ENCODE results near the gene ZNF155. TPM values are rescaled to one million over a fixed set of nuclear protein-coding genes. Genes with fewer than 3 reads are reported as not detected.
A peak's percentile ranks its signal among the peaks of the same experiment; 100 is the strongest.

ZNF155 gene
- total RNA-seq, 1 donor from 2014 or later: 1.8 TPM

DNA sequence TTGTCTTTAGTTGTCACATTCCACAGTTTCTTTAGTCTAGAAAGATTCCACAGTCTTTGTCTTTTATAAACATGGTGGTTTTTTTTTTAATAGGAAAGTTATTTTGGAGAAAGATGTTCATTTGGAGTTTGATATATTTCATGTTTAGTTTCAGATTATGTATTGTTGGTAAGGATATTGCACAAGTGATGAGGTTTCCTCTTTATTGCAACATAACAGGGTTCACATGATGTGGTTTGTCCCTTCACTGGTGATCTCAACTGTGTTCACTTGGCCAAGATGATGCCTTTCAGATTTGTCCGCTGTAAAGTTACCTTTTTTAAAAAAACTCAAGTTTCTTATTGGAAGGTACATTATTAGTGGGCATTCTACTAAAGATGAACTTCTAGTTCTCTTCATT, 22.0 kb downstream of the ZNF155 start:
- ATAC-seq: no peak

DNA sequence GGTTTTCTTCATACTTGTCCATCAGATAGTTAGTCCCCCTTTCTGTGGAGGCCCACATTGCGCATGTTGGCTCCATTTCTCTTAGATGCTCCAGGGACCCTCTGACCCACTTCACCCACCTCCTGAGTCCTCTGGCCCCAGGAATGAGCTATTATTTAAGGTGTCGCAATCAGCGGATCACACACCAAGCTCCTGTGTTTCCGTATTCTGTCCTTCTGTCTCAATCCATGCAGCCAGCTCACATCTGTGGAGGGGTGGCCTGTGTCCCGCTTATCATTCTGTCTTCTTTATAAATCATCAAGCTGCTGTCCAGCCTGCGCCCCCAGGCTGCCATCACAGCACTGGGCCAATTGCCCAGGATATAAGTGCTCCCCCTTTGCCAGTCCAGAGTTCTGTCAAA, 23.5 kb downstream of the ZNF155 start:
- no peak for ATAC-seq

DNA sequence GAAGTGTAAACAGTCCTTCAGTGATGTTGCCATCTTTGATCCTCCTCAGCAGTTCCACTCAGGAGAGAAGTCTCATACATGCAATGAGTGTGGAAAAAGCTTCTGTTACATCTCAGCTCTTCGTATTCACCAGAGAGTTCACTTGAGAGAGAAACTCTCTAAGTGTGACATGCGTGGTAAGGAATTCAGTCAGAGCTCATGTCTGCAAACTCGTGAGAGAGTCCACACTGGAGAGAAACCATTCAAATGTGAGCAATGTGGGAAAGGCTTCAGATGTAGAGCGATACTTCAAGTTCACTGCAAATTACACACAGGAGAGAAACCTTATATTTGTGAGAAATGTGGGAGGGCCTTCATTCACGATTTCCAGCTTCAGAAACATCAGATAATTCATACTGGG, 26.5 kb downstream of the ZNF155 start:
- no peak for ATAC-seq

DNA sequence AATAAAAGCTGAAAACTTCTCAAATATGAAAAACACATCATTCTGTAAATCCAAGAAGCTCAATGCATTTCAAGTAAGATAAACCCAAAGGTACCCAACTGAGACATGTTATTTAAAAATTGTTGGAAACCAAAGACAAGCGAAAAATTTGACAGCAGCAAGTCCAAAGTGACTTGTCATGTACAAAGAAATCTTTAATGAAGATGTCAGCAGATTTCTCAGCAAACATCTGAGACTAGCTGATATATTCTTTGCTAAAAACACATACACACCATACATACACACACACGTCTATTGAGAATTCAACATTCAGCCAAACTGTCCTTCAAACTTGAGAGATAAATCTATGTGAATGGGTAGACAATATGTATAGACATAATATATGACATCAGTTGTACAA, 35.5 kb downstream of the ZNF155 start:
- no peak for ATAC-seq

DNA sequence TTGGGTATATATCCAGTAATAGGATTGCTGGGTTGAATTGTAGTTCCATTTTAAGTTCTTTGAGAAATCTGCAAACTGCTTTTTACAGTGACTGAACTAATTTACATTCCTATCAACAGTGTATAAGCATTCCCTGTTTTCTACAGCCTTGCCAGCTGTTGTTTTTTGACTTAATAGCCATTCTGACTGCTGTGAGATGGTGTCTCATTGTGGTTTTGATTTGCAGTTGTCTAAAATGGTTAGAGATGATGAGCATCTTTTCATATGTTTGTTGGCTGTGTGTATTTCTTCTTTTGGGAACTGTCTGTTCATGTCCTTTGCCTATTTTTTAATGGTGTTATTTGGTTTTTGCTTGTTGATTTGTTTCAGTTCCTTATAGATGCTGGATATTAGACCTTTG, 37.2 kb downstream of the ZNF155 start:
- no peak for ATAC-seq

DNA sequence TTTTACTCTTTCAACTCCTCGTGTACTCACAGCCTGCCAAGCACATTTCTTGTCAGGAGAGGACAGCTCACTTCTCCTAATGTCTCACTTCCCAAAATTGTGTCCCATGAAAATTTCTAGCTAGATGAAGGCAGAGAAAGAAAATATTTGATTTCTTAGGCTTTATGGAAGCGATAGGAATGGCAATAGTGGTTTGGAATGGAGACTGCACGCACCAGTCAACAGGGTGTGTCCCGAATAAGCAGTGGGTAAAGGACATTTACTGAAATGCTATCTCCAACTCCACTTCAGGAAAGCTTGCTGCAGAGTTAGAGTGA, 40.9 kb downstream of the ZNF155 start:
- ATAC-seq: no peak

DNA sequence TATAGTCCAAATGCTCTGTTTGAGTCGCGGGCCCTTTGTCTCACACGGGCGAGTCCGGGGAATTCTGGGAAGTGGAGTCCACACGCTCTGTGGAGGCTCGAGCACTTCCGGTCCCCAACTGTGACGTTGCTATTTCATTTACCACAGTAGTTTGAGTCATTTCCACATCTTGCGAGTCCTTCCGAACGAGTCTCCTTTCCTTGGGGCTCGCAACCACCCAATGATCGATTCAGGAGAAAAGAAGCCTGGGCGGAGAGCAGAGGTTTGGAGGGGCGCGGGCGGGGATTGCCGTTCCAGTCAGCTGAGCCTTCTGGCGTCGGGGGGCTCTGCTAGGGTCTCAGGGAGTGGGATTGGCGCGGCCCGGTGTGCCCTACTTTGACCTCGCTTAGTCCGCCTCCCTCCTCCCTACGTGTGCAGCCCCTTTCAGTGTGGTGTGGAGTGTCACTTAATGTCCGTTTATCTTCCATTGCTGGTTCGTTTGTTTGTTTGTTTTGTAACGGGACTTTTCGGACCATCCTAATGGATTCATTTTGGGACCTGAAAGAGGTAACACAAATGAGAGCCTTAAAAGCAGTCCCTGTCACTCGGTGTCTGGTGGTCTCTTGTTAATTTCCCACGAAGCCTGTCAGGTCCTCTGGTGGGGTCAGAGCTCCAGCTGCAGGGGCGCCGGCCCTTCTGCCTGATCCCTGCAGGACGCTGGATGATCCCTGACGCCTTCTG, 41.4 kb downstream of the ZNF155 start, which contains the start of gene ZNF222:
Gene ZNF222, plus strand, starts transcription at position 163 of the 720 bp plus-strand sequence. Its CDS starts 58 bp downstream, at position 221.
- peak; percentile 98 for ATAC-seq

DNA sequence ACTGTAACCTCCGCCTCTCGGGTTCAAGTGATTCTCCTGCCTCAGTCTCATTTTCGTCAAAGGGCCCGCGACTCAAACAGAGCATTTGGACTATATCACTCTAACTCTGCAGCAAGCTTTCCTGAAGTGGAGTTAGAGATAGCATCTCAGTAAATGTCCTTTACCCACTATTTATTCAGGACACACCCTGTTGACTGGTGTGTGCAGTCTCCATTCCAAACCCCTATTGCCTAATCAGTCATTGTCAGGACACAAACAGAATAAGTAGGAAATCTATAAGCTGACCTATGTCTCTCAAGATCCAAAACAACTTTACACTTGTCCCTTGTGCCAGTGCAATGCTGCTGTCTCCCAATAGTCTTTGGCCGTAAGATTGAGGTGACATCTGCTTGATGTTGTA, 42.6 kb downstream of the ZNF155 start:
- no peak for ATAC-seq

DNA sequence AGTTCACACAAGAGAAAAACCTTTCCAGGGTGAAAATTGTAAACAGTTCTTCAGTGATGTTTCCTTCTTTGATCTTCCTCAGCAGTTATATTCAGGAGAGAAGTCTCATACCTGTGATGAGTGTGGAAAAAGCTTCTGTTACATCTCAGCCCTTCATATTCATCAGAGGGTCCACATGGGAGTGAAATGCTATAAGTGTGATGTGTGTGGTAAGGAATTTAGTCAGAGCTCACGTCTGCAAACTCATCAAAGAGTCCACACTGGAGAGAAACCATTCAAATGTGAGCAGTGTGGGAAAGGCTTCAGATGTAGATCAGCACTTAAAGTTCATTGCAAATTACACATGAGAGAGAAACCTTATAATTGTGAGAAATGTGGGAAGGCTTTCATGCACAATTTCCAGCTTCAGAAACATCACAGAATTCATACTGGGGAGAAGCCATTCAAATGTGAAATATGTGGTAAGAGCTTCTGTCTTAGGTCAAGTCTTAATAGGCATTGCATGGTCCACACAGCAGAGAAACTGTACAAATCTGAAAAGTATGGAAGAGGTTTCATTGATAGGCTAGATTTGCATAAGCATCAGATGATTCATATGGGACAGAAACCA, 48.1 kb downstream of the ZNF155 start:
- ATAC-seq: no peak

DNA sequence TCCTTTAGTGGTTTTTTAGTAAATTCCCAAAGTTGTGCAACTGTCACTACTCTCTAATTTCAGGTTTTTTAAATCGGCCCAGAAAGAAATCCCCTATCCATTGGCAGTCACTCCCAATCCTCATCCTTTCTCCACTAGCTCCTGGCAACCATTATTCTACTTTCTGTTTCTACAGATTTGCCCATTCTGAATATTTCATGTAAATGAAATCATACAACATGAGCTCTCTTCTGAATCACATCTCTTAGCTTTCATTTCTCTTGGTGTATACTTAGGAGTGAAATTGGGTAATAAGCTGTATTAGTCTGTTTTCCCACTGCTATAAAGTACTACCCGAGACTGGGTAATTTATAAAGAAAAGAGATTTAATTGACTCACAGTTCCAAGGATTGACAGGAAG, 58.2 kb downstream of the ZNF155 start:
- no peak for ATAC-seq

Other genes with a start within 250 kb of the ZNF155 start
- 22.3 TPM for gene SMG9, start 229.2 kb upstream of the ZNF155 start, total RNA-seq
- gene KCNN4, start 203.2 kb upstream of the ZNF155 start, total RNA-seq: 4.1 TPM
- gene LYPD5, start 181.7 kb upstream of the ZNF155 start, total RNA-seq: 18.0 TPM
- 5.3 TPM for gene ZNF283, start 156.9 kb upstream of the ZNF155 start, total RNA-seq
- gene ZNF404, start 100.2 kb upstream of the ZNF155 start, total RNA-seq: 0.36 TPM
- gene ZNF45, start 48.9 kb upstream of the ZNF155 start, total RNA-seq: 6.0 TPM
- gene ZNF221, start 33.0 kb upstream of the ZNF155 start, total RNA-seq: 0.88 TPM
- gene ZNF230, start 18.8 kb downstream of the ZNF155 start, total RNA-seq: 2.1 TPM
- 1.00 TPM for gene ZNF222, start 41.2 kb downstream of the ZNF155 start, total RNA-seq
- 2.2 TPM for gene ZNF223, start 67.8 kb downstream of the ZNF155 start, total RNA-seq
- gene ZNF284, start 88.0 kb downstream of the ZNF155 start, total RNA-seq: 0.36 TPM
- 6.2 TPM for gene ZNF224, start 110.2 kb downstream of the ZNF155 start, total RNA-seq
- gene ZNF225, start 129.2 kb downstream of the ZNF155 start, total RNA-seq: 1.8 TPM
- 3.0 TPM for gene ZNF234, start 157.4 kb downstream of the ZNF155 start, total RNA-seq
- 12.4 TPM for gene ZNF226, start 180.9 kb downstream of the ZNF155 start, total RNA-seq
- gene ZNF227, start 228.3 kb downstream of the ZNF155 start, total RNA-seq: 6.1 TPM